Measurements from ENCODE around the gene CPEB4. TPM values are rescaled to one million over a fixed set of nuclear protein-coding genes. Genes with fewer than 3 reads are reported as not detected.

The CPEB4 gene
- total RNA-seq, 2 experiments from 2014 or later: 11.8 to 13.0 TPM

DNA sequence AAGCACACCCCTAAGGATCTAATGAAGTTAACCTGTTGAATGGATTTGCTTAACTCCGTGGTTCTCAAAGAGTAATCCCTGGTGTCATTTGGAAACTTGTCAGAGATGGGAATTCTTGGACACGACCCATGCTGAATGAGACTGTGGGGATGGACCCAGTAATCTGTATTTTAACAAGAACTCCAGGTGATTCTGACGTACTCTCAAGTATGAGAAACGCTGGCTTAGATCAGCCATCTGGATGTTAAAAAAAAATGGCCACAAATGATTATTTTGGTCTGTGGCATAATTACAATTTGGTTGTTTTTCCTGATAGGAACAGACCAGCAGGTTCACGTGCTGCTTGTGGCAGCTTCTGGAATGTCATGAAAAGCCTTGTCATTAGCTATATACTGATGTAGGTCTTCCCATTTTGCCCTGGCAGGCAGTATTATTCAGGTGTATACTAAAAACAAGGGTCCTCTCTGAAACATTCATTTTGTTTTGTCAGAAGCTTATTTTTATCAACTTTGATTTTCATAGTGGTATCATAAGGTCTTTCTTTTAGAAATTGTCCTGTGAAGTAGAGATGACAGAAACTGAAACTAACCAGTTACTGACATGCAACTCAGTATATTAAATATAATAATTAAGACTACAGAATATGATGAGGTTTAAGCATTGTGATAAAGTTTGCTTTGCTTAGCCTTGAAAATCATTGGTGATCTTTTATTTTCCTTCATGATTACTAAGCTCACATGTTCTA lies 15.4 kb downstream of the CPEB4 start:
- H3K9me3 Mint-ChIP-seq: no peaks in the 10 kb centered on the region
- H3K27me3 Mint-ChIP-seq: no peaks in the 10 kb centered on the region
- POLR2A ChIA-PET: interaction anchor here (1.0 kb wide), 1 partner anchor 14 kb away, joined by 3 read pairs; no protein-coding TSS in a partner anchor
- peaks cover 2% of the 10 kb centered on the region for H3K4me1 Mint-ChIP-seq
- DNase-seq (no peak), ATAC-seq (ENCODE audit: low read depth) (no peak)
- H3K4me3 Mint-ChIP-seq: no peak overlapping the region
- no peak overlapping the region for H3K27ac Mint-ChIP-seq
- peaks cover 3% of the 10 kb centered on the region for H3K36me3 Mint-ChIP-seq

DNA sequence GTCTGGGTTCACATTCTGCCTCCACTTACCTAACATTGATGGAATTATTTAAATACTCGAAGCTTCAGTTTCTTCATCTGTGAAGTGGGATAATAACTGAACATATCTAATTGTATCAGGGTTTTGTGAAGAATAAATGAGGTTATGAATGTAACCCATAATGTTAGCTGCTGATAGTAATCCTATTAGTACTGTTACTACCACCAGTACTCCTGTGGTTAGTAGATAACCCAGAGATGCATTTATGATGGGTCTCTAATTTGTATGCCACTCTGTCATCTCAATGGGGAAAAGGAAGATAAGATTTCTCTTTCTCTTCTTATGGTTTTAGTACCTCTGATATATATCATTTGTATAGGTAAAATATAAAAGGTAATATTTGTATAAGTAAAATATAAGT lies 16.0 kb downstream of the CPEB4 start:
- POLR2A ChIA-PET: no interaction called here
- ATAC-seq (ENCODE audit: low read depth) (no peak), DNase-seq (no peak)
- Mint-ChIP-seq H3K9me3 (no peaks in the 10 kb centered on the region), H3K27ac (no peak overlapping the region), H3K36me3 (peaks cover 3% of the 10 kb centered on the region), H3K27me3 (no peaks in the 10 kb centered on the region), H3K4me1 (peaks cover 2% of the 10 kb centered on the region), H3K4me3 (no peak overlapping the region)

- Mint-ChIP-seq H3K4me1 (peaks cover 2% of the 10 kb centered on the region), H3K36me3 (peaks cover 3% of the 10 kb centered on the region)
Measured at GRCh38 chr5:173907284-173907683, 19.1 kb downstream of the CPEB4 start.

DNA sequence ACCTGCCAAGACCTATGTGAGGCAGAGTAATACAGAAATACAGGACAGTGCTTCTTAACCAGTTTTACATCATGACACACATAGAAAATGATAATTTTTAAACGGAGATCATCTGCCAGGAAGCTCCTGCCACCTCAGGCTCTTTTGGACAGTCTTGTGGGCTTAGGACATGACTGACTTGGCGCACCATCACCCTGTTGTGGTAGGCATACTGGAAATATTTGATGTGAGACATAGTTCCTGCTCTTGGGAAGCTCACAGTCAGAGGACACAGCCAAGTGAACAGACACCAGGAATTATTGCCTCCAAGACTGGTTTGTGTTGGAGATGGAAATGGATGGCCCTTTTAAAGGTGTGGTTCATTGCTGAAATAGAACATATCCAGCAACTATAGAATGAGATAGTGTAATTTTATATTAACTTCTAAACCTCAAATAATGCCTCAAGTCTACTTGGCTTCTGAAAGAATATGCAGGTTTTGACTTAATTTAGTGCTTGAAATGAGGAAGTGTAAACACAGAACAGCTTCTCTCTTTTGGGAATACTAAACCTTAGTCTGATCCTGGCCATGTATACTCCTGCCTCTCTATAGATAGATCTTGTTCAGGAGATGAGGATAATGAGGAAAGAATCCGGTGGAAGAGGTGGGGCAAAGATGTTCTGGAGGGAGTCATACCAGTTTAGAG lies 19.7 kb downstream of the CPEB4 start:
- POLR2A ChIA-PET: interaction anchor here (0.6 kb wide), 1 partner anchor 15 kb away, joined by 3 read pairs; no protein-coding TSS in a partner anchor
- no peak overlapping the region for H3K4me3 Mint-ChIP-seq
- no peak overlapping the region for H3K27ac Mint-ChIP-seq
- H3K27me3 Mint-ChIP-seq: no peaks in the 10 kb centered on the region
- H3K36me3 Mint-ChIP-seq: peaks cover 3% of the 10 kb centered on the region
- peaks cover 2% of the 10 kb centered on the region for H3K4me1 Mint-ChIP-seq
- no peak for DNase-seq
- no peaks in the 10 kb centered on the region for H3K9me3 Mint-ChIP-seq
- no peak for ATAC-seq (ENCODE audit: low read depth)

More at GRCh38 chr5:173907284-173907683, 19.1 kb downstream of the CPEB4 start:
- Mint-ChIP-seq H3K27ac (no peak overlapping the region), H3K4me3 (no peak overlapping the region), H3K27me3 (no peaks in the 10 kb centered on the region), H3K9me3 (no peaks in the 10 kb centered on the region)
- POLR2A ChIA-PET: interaction anchor here (0.6 kb wide), 1 partner anchor 14 kb away, joined by 3 read pairs; no protein-coding TSS in a partner anchor
- no peak for ATAC-seq (ENCODE audit: low read depth)
- DNase-seq: no peak

GRCh38 chr5:173909199-173909598 lies 21.1 kb downstream of the CPEB4 start:
- Mint-ChIP-seq H3K4me1 (no peaks in the 10 kb centered on the region), H3K27me3 (no peaks in the 10 kb centered on the region), H3K27ac (no peak overlapping the region), H3K4me3 (no peak overlapping the region), H3K9me3 (no peaks in the 10 kb centered on the region), H3K36me3 (peaks cover 3% of the 10 kb centered on the region)
- no peak for ATAC-seq (ENCODE audit: low read depth)
- POLR2A ChIA-PET: no interaction called here
- DNase-seq: no peak

GRCh38 chr5:173910215-173910614 lies 22.1 kb downstream of the CPEB4 start:
- no peak for ATAC-seq (ENCODE audit: low read depth)
- no peak overlapping the region for H3K4me3 Mint-ChIP-seq

GRCh38 chr5:173911623-173912022 lies 23.5 kb downstream of the CPEB4 start:
- no peak for DNase-seq
- H3K9me3 Mint-ChIP-seq: no peaks in the 10 kb centered on the region
- peaks cover 3% of the 10 kb centered on the region for H3K36me3 Mint-ChIP-seq
- H3K27ac Mint-ChIP-seq: no peak overlapping the region
- POLR2A ChIA-PET: interaction anchor here (0.6 kb wide), 1 partner anchor 27 kb away, joined by 3 read pairs; no protein-coding TSS in a partner anchor
- no peaks in the 10 kb centered on the region for H3K27me3 Mint-ChIP-seq
- no peaks in the 10 kb centered on the region for H3K4me1 Mint-ChIP-seq
- ATAC-seq (ENCODE audit: low read depth): no peak
- H3K4me3 Mint-ChIP-seq: no peak overlapping the region

More at GRCh38 chr5:173910215-173910614, 22.1 kb downstream of the CPEB4 start:
- POLR2A ChIA-PET: no interaction called here
- DNase-seq: no peak
- Mint-ChIP-seq H3K27me3 (no peaks in the 10 kb centered on the region), H3K36me3 (peaks cover 3% of the 10 kb centered on the region), H3K4me1 (no peaks in the 10 kb centered on the region), H3K9me3 (no peaks in the 10 kb centered on the region), H3K27ac (no peak overlapping the region)

- H3K27me3 Mint-ChIP-seq: no peaks in the 10 kb centered on the region
- no peaks in the 10 kb centered on the region for H3K4me1 Mint-ChIP-seq
- no peak overlapping the region for H3K4me3 Mint-ChIP-seq
- no peak overlapping the region for H3K27ac Mint-ChIP-seq
- no peaks in the 10 kb centered on the region for H3K9me3 Mint-ChIP-seq
- peaks cover 3% of the 10 kb centered on the region for H3K36me3 Mint-ChIP-seq
- POLR2A ChIA-PET: no interaction called here
- DNase-seq (no peak), ATAC-seq (ENCODE audit: low read depth) (no peak)
Measured at GRCh38 chr5:173913686-173914321, 25.7 kb downstream of the CPEB4 start.

DNA sequence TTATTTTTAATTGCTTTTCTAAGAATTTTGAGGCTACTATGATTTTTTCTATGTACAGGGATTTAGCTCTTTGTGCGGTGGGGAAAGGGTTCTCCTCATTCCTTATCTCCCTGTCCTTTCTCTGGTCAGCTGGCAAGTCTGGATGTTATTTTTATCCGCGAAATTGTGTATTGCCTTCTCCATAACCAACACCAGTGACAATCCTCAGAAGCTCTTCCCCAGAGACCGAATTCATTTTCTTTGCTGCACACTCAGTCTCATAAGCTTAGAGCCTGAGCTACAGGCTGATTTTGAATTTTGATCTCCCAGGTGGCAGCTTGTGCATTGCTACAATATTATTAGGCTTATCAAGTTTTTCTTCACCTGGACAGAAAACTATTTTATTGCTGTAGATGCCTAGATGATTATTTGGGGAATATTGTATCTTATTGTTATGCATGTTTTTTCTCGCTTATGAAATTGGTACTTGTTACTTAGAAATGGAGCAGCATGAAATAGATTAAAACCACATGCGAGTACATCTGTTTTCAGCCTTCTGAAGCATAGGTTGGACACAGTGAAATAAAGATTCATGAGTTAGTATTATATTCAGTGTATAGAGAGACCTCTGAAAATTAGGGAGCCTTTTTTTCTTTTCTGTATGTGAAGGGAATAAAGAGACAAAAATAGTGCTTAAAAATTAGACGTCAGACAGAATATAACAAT lies 27.3 kb downstream of the CPEB4 start:
- Mint-ChIP-seq H3K27me3 (no peaks in the 10 kb centered on the region), H3K9me3 (no peaks in the 10 kb centered on the region), H3K36me3 (peaks cover 3% of the 10 kb centered on the region), H3K27ac (no peak overlapping the region), H3K4me3 (no peak overlapping the region), H3K4me1 (no peaks in the 10 kb centered on the region)
- POLR2A ChIA-PET: no interaction called here
- ATAC-seq (ENCODE audit: low read depth): no peak
- no peak for DNase-seq

GRCh38 chr5:173916233-173916632 lies 28.1 kb downstream of the CPEB4 start:
- Mint-ChIP-seq H3K4me1 (peaks cover under 1% of the 10 kb centered on the region), H3K27ac (no peak overlapping the region), H3K9me3 (no peaks in the 10 kb centered on the region), H3K27me3 (no peaks in the 10 kb centered on the region), H3K36me3 (peaks cover 3% of the 10 kb centered on the region), H3K4me3 (no peak overlapping the region)
- no peak for ATAC-seq (ENCODE audit: low read depth)
- POLR2A ChIA-PET: interaction anchor here (0.6 to 2.4 kb wide), 2 partner anchors 28 to 1942 kb away, joined by 3 to 24 read pairs; partner anchors contain the start of gene CPEB4
- no peak for DNase-seq

GRCh38 chr5:173917788-173918786 lies 29.9 kb downstream of the CPEB4 start:
- POLR2A ChIA-PET: interaction anchor here (1.0 to 2.4 kb wide), 6 partner anchors 15 to 302 kb away, joined by 3 to 24 read pairs (median 7); partner anchors contain the start of genes BOD1 and CPEB4
- no peaks in the 10 kb centered on the region for H3K9me3 Mint-ChIP-seq
- DNase-seq: peak; percentile 48
- H3K36me3 Mint-ChIP-seq: peaks cover 3% of the 10 kb centered on the region
- peak; percentile 95 for ATAC-seq (ENCODE audit: low read depth)
- no peak overlapping the region for H3K27ac Mint-ChIP-seq
- H3K27me3 Mint-ChIP-seq: no peaks in the 10 kb centered on the region
- H3K4me1 Mint-ChIP-seq: peaks cover 7% of the 10 kb centered on the region
- H3K4me3 Mint-ChIP-seq: no peak overlapping the region

- H3K36me3 Mint-ChIP-seq: peaks cover 5% of the 10 kb centered on the region
- ATAC-seq (ENCODE audit: low read depth) (no peak), DNase-seq (no peak)
- H3K27me3 Mint-ChIP-seq: no peaks in the 10 kb centered on the region
- H3K4me1 Mint-ChIP-seq: peaks cover 8% of the 10 kb centered on the region
- POLR2A ChIA-PET: no interaction called here
- H3K9me3 Mint-ChIP-seq: no peaks in the 10 kb centered on the region
- H3K4me3 Mint-ChIP-seq: no peak overlapping the region
- no peak overlapping the region for H3K27ac Mint-ChIP-seq
Measured at GRCh38 chr5:173919443-173919842, 31.3 kb downstream of the CPEB4 start.
